Eye (tissue), 1 donor: Measurements from ENCODE around the gene CYB5B.

ENCODE experiments used
- DNase-seq: peaks from one replicate; pipeline ENCODE4 v3.0.0-alpha.2; 2015

The CYB5B gene

DNA sequence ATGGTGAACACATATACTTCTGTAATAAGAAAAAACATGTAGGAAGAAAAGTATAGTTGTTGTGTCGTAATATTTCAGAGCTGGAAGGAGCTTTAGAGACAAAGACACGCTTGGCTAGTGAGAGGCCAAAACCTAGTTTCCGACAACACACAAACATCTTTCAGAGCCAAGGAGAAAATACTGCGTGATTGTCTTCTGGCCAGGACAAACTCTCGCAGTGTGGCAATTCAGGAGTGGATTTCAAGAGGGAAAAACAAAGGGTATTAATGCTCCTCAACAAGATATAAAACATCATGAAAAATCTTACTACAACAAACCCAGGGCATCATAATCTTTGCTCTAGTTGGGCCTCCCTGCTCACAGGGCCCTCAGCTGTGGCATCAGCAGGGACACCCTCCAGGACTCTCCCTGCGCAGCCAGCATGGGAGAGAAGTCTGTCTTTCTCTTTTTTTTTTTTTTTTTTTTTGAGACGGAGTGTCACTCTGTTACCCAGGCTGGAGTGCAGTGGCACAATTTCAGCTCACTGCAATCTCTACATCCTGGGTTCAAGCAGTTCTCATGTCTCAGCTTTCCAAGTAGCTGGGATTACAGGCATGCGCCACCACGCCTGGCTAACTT lies 66.4 kb downstream of the CYB5B start:
- DNase-seq, result no peak

GRCh38 chr16:69494991-69495392 lies 70.6 kb downstream of the CYB5B start:
- DNase-seq, result no peak

DNA sequence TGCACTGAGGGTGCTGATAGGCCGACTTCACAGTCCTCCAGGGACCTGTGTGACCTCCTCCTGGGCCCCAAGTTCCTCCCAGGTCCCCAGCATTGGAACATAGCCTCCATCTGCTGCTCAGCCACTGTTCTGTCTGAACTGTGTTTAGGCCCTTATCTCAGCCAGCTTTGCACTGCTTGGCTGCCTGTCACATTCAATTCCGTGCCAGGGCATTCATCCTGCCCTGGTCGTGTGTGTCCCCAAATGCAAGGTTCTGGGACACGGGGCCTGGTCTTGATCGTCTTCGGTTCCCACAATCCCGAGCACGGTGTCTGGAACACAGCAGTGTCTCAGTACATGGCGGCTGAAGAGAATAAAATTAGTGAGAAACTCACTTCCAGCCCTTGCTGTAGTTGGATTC lies 71.4 kb downstream of the CYB5B start:
- no peak for DNase-seq

DNA sequence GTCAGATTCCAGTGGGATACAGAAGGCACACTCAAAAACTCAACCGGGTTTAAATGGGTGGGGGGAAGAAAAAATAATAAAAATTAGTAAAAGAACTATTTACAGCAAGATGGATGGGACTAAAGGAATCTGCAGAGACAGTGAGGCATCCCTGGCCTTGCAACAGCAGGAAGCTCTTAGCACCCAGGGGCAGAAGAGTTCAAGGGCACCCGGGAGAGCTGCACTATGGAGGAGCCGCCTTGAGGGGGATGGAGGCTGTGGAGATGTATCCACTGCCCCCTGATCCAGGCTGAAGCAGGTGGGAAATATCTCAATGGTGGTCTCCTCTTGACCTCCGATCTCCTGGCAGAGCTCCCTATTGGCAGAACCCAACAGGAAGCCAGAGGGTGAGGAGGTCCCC lies 72.0 kb downstream of the CYB5B start:
- DNase-seq, result no peak

GRCh38 chr16:69496896-69497295 lies 72.5 kb downstream of the CYB5B start:
- DNase-seq, result no peak

DNA sequence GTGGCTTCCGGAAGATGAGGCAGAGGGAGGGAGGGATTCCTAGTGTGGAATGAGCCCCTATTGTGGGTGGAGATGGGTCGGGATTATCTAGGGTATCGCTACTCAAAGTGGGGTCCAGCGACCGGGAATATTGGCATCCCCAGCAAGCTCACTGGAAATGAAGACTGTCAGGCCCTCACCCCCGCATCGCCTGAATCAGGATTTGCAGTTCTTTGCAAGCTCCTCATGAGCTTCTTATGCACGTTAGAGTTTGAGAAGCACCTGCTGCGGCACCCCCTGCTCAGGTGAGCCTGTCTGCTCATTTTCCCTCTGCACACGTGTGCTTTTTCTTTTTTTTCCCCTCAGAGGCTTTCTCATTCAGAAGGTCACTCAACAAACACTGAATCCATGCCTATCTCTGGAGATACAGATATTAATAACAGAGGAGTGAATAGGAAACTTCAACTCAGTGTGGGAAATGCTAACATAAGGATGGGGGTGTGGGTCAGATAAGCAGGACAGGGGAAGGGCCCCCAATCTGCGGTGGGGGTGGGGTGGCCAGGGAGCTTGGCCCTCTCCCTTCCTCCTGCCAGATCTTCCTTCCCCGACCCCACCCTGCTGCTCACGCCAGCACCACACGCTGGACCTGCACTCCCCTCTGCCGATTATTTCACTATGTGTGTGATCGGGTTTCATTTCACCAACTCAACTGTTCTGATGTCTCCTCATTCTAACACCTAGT lies 73.6 kb downstream of the CYB5B start:
- DNase-seq, result no peak

DNA sequence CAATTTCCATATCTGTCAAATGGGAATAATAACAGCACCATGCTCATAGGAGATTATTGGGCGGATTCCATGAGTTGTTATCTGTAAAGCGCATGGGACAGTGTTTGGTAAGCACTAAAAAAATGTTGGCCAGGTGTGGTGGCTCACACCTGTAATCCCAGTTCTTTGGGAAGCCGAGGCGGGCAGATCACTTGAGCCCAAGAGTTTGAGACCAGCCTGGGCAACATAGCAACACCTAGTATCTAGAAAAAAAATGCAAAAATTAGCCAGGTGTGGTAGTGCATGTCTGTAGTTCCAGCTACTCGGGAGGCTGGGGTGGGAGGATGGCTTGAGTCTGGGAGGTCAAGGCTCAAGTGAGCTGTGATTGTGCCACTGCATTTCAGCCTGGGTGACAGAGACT lies 74.5 kb downstream of the CYB5B start:
- DNase-seq, result no peak

DNA sequence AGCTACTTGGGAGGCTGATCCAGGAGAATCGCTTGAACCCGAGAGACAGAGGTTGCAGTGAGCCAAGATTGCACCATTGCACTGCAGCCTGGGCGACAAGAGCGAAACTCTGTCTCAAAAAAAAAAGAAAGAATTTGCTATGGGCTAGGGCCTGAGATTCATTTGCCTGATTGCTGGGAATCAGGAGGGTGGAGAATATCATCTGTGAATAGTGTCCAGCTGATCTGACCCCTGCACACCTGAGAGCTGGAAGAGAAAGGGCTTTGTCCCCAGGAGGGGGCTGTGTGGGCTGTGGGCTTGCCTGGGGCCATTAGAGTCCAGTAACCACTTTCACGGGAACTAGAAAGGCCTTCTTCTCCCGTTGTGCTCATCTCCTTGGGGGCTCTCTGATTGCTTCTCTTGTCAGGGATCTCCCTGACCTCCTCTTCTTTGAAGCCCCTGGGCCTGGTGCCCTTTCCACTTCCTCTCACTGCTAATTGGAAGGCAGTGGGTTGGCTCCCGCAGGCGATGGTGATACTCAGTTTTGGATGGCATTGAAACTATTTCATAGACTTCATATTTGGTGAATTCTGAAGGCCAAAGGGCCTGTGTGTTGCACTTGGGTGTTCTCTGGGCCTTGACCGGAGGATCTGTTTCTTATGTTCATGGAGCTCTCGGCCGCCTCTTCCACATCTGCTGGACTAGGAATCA lies 75.3 kb downstream of the CYB5B start:
- no peak for DNase-seq

DNA sequence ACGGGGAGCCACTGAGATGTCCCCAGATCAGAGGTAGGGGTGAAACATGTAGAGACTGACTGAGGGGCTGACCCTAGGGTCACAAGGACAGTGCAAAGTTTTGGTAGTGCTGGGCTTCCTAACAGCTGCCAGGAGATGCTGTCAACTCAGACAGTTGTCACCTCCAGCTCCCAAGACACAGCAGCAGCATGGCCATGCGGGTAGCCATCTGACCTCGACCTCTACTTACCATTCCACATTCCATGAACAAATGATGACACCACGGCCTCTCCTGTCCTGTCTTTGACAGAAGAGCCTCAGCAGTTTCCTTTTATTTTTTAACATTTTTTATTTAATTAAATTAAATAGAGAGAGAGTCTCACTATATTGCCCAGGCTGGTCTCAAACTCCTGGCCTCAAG lies 76.1 kb downstream of the CYB5B start:
- DNase-seq, result no peak

DNA sequence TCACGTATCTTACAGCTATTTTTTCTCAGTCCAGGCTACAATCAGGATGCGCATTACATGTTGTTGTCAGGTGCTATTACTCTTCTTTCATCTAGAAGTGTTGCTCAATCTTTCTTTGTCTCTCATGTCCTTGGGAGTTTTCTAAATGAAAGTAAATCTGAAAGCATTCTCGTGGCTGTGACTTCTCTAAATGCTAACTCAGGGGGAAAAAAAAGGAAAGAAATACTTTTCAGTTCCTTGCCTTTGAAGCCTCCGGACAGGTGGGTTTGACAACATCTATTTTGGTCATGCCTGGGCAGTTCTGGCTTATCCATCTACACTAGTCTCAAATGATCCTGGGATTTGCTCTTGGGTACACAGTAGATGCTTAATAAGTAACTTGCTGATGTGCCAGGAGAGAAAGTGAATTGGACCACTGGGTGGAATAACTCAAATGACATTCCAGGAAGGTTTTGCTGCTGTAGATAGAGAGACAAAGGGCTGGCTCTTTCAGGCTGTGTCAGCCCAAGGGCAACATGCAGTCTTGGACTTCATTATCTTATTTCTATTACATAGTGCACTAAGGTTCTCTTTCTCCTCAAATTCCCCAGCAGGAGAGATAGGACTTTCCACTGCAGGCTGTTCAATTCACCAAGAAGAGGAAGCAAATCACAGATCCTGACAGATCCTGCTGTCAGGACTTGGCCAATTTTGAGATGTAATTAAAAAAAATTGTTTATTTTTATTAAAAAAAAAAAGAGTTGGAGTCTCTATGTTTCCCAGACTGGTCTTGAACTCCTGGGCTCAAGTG lies 77.7 kb downstream of the CYB5B start:
- no peak for DNase-seq

DNA sequence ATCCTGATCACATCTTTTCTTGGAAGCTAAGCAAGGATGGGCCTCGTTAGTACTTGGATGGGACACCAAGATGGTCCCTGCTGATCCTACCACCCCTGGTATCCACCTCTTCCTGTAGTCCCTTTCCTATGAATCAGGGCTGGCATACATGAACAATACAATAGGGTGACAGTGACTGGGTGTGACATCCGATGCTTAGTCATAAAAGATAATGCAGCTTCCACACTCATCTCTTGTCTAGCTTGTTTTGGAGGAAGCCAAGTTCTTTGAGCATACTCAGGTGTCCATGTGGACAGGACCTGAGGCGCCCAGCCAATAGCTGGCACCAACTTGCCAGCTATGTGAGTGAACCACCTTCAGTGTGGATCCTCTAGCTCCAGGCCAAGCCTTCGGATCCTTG lies 78.8 kb downstream of the CYB5B start:
- no peak for DNase-seq

DNA sequence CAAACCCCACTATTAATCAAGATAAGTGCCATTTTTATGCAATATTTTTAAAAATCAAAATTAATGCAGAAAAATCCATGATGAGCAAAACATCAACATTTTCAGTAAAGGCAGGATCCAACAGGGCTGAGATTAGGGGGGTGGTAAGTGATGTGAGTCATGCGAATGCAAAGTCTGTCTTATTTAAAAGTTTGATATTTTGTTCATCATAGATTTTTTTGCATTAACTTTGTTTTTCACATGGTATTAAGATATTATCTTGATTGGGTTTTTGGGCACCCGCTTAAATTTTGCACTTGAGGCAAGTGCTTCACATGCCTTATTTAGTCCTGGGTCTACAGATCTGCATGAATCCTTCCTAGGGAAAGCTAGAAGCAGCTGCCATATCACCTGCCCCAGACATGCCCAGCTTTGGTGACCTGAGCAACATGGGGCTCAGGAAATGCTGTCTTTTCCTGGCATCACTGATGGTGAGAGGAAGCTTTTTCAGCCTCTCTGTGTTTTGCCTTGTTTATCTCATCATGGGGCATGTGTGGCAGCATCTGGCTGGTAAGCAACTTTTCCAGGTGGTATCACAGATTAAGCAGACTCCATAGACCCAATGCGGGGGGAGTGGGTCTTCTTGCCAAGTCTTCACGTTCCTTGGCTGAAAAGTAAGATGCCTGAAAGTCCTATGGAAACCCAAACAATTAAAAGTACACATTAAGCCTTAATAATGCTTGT lies 83.8 kb downstream of the CYB5B start:
- DNase-seq, result no peak

DNA sequence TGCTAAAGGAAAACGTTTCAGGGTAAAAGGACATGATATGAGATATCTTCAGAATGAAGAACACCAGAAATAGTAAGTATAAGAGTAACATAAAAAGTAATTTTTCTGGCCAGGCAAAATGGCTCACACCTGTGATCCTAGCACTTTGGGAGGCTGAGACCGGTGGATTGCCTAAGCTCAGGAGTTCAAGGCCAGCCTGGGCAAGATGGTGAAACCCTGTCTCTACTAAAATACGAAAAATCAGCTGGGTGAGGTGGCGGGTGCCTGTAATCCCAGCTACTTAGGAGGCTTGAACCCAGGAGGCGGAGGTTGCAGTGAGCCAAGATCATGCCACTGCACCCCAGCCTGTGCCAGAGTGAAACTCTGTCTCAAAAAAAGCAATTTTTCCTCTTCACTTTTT lies 84.7 kb downstream of the CYB5B start:
- no peak for DNase-seq

- no peak for DNase-seq
These were observed 87.2 kb downstream of the CYB5B start for GRCh38 chr16:69511651-69512050.

- no peak for DNase-seq
These were observed 89.0 kb downstream of the CYB5B start for GRCh38 chr16:69513180-69513966.

GRCh38 chr16:69514356-69514755 lies 89.9 kb downstream of the CYB5B start:
- DNase-seq, result no peak
